Measurements from ENCODE around the gene STRADB. TPM values are rescaled to one million over a fixed set of nuclear protein-coding genes. Genes with fewer than 3 reads are reported as not detected.

STRADB gene
- total RNA-seq, 1 experiment from 2014 or later, result 40.5 TPM

- Histone ChIP-seq H3K79me1 (ENCODE audit: insufficient read depth, low read depth, low read length, poor library complexity, severe bottlenecking) (no peaks in the 10 kb centered on the region), H3K4me2 (ENCODE audit: insufficient read depth, insufficient read length, low read length) (no peak overlapping the region), H3K56ac (ENCODE audit: insufficient read length, low read depth, low read length) (no peak overlapping the region), H3K27ac (ENCODE audit: insufficient read length, low read depth, low read length) (no peak overlapping the region), H3K4me1 (ENCODE audit: insufficient read depth, low read length) (no peaks in the 10 kb centered on the region), H2BK120ac (ENCODE audit: low read depth, low read length, poor library complexity, severe bottlenecking) (no peak overlapping the region), H3K79me2 (ENCODE audit: insufficient read depth, low read length) (no peaks in the 10 kb centered on the region), H4K8ac (replicated peaks; ENCODE audit: insufficient read length, low read depth, low read length) (no peak overlapping the region), H4K91ac (ENCODE audit: insufficient read length, low read depth, low read length) (no peak overlapping the region), H3K14ac (ENCODE audit: insufficient read depth, low read length) (no peak overlapping the region), H2AFZ (ENCODE audit: low read length) (no peak overlapping the region), H3K4ac (ENCODE audit: low read depth, low read length) (no peak overlapping the region), H3K9ac (ENCODE audit: extremely low read depth, insufficient read length, low read length) (no peak overlapping the region), H3K27me3 (ENCODE audit: insufficient read depth, low read length) (no peaks in the 10 kb centered on the region), H4K5ac (ENCODE audit: insufficient read length, low read depth, low read length) (no peak overlapping the region), H2BK12ac (ENCODE audit: insufficient read length, low read depth, low read length) (no peak overlapping the region), H2BK20ac (ENCODE audit: low read depth, low read length, poor library complexity, severe bottlenecking) (no peak overlapping the region), H4K20me1 (ENCODE audit: control insufficient read depth, insufficient read depth, insufficient read length) (no peaks in the 10 kb centered on the region), H3K23ac (ENCODE audit: insufficient read length, low read depth, low read length) (no peak overlapping the region), H2BK5ac (ENCODE audit: insufficient read length, low read length) (no peak overlapping the region), H2AK5ac (ENCODE audit: insufficient read length, low read length) (no peak overlapping the region), H2BK15ac (ENCODE audit: low read depth, low read length) (no peak overlapping the region), H3K23me2 (ENCODE audit: insufficient read length, low read depth, low read length, poor library complexity, severe bottlenecking) (no peaks in the 10 kb centered on the region), H3T11ph (ENCODE audit: low read length) (no peak overlapping the region), H3K9me3 (ENCODE audit: control insufficient read depth, low read depth, low read length) (no peaks in the 10 kb centered on the region), H3K18ac (ENCODE audit: insufficient read length, low read depth, low read length) (no peak overlapping the region)
- no peak for TF ChIP-seq CTCF (conservative IDR thresholded peaks at IDR 0.05)
- H3K27ac Mint-ChIP-seq, result no peak overlapping the region
- H3K4me3 Mint-ChIP-seq, result no peak overlapping the region
- no peaks in the 10 kb centered on the region for H3K36me3 Mint-ChIP-seq (ENCODE audit: insufficient read depth in 1 of 3, low read depth in 3 of 3)
- H3K4me1 Mint-ChIP-seq, result peaks cover 3% of the 10 kb centered on the region in 2 experiments; a peak in 3 of 4 replicates
- WGBS (ENCODE audit: extremely low coverage, insufficient read length, low lambda C conversion rate), result no CpG with 5 or more reads among the region's 4 CpGs
- H3K9me3 Mint-ChIP-seq, result no peaks in the 10 kb centered on the region
- no peaks in the 10 kb centered on the region for H3K27me3 Mint-ChIP-seq (ENCODE audit: low read depth)
- no peak for DNase-seq
Observed at GRCh38 chr2:201419986-201420385, 31.6 kb upstream of the STRADB start.

Data from H9 (cell line).